Measurements from ENCODE around the gene BHLHA9.

BHLHA9 gene

DNA sequence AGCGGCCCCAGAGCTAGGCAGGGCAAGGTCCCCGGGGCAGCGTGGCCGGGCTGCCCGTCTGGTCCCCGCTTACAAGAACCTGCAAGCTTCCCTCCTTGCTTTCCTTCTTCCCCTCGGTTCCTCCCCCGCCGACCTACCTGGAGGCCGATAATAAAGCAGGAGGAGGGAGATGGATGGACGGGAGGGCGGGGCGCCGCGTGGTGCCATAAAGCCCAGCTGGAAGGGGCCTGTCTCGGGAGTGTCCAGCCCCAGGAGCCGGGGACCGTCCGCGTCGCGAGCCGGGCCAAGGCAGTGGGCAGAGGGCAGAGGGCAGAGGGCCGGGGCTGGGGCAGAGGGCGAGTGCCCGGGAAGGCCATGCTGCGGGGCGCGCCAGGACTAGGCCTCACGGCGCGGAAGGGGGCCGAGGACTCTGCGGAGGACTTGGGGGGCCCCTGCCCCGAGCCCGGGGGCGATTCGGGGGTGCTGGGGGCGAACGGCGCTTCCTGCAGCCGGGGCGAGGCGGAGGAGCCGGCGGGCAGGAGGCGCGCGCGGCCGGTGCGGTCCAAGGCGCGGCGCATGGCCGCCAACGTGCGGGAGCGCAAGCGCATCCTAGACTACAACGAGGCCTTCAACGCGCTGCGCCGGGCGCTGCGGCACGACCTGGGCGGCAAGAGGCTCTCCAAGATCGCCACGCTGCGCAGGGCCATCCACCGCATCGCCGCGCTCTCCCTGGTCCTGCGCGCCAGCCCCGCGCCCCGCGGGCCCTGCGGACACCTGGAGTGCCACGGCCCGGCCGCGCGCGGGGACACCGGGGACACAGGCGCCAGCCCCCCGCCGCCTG, at the start of gene BHLHA9:
Gene BHLHA9 (plus strand): TSS at position 235 of the 820 bp plus-strand sequence. CDS start 120 bp downstream, at position 355.
- Histone ChIP-seq H3K36me3 (replicated peaks; ENCODE audit: low read depth, low read length) (no peaks in the 10 kb centered on the region), H3K4me3 (ENCODE audit: low read length) (no peak within 1 kb of the TSS), H3K4me2 (ENCODE audit: low read length) (no peak within 1 kb of the TSS), H2AFZ (ENCODE audit: low read depth, low read length) (no peak within 1 kb of the TSS), H3K27ac (ENCODE audit: low read length) (no peak within 1 kb of the TSS), H4K20me1 (ENCODE audit: insufficient read depth, low read length) (no peaks in the 10 kb centered on the region), H3K9ac (ENCODE audit: low read length) (no peak within 1 kb of the TSS), H3K79me2 (ENCODE audit: low read length) (no peaks in the 10 kb centered on the region), H3K27me3 (ENCODE audit: low read depth, low read length) (no peaks in the 10 kb centered on the region), H3K4me1 (ENCODE audit: low read length) (peaks cover 5% of the 10 kb centered on the region; the same call in 1 of the 2 replicates), H3K9me3 (ENCODE audit: insufficient read depth, low read length) (no peaks in the 10 kb centered on the region)
- TF ChIP-seq EZH2phosphoT487 (IDR thresholded peaks at IDR 0.05; ENCODE audit: low read depth), result no peak
- TF ChIP-seq, protein P1, sequence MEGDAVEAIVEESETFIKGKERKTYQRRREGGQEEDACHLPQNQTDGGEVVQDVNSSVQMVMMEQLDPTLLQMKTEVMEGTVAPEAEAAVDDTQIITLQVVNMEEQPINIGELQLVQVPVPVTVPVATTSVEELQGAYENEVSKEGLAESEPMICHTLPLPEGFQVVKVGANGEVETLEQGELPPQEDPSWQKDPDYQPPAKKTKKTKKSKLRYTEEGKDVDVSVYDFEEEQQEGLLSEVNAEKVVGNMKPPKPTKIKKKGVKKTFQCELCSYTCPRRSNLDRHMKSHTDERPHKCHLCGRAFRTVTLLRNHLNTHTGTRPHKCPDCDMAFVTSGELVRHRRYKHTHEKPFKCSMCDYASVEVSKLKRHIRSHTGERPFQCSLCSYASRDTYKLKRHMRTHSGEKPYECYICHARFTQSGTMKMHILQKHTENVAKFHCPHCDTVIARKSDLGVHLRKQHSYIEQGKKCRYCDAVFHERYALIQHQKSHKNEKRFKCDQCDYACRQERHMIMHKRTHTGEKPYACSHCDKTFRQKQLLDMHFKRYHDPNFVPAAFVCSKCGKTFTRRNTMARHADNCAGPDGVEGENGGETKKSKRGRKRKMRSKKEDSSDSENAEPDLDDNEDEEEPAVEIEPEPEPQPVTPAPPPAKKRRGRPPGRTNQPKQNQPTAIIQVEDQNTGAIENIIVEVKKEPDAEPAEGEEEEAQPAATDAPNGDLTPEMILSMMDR (IDR thresholded peaks at IDR 0.05; ENCODE audit: low read depth, low read length), result no peak

DNA sequence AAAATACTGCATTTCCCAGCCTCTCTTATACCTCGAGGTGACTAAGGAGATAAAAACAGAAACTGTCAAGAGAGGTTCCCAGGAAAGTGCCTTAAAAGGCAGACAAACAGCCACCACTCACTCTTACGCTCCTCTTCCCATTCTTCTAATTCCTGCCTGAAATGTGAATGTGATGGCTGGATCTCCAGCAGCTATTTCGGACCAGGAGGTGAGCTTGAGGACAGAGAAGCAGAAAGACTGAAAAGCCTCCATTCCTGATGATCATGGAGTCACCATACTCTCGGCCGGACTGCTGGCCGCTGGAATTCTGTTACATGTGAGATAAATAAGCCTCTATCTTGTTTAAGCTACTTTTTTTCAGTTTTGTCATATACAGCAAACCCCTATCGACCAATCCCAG, 49.0 kb upstream of the BHLHA9 start:
- TF ChIP-seq, protein P1 (IDR thresholded peaks at IDR 0.05; ENCODE audit: low read depth, low read length), result no peak
- no peak for TF ChIP-seq EZH2phosphoT487 (IDR thresholded peaks at IDR 0.05; ENCODE audit: low read depth)
- Histone ChIP-seq H3K4me2 (ENCODE audit: low read length) (no peak overlapping the region), H3K4me3 (ENCODE audit: low read length) (no peak overlapping the region)

GRCh38 chr17:1222321-1222720, 47.9 kb upstream of the BHLHA9 start:
- peaks cover 3% of the 10 kb centered on the region for H3K4me1 ChIP-seq (ENCODE audit: low read length)
- TF ChIP-seq, protein P1 (IDR thresholded peaks at IDR 0.05; ENCODE audit: low read depth, low read length), result no peak
- no peak for TF ChIP-seq EZH2phosphoT487 (IDR thresholded peaks at IDR 0.05; ENCODE audit: low read depth)
- H3K36me3 ChIP-seq (replicated peaks; ENCODE audit: low read depth, low read length), result peaks cover 34% of the 10 kb centered on the region
- no peak overlapping the region for H2AFZ ChIP-seq (ENCODE audit: low read depth, low read length)
- H4K20me1 ChIP-seq (ENCODE audit: insufficient read depth, low read length), result peaks cover 74% of the 10 kb centered on the region
- peaks cover 94% of the 10 kb centered on the region for H3K79me2 ChIP-seq (ENCODE audit: low read length)
- no peak overlapping the region for H3K9ac ChIP-seq (ENCODE audit: low read length)
- no peak overlapping the region for H3K4me3 ChIP-seq (ENCODE audit: low read length)
- no peak overlapping the region for H3K27ac ChIP-seq (ENCODE audit: low read length)
- H3K9me3 ChIP-seq (ENCODE audit: insufficient read depth, low read length), result no peaks in the 10 kb centered on the region
- no peak overlapping the region for H3K4me2 ChIP-seq (ENCODE audit: low read length)
- H3K27me3 ChIP-seq (ENCODE audit: low read depth, low read length), result no peaks in the 10 kb centered on the region

More for the DNA sequence above, 49.0 kb upstream of the BHLHA9 start:
- Histone ChIP-seq H3K27ac (ENCODE audit: low read length) (no peak overlapping the region), H4K20me1 (ENCODE audit: insufficient read depth, low read length) (peaks cover 74% of the 10 kb centered on the region), H3K36me3 (replicated peaks; ENCODE audit: low read depth, low read length) (peaks cover 23% of the 10 kb centered on the region), H2AFZ (ENCODE audit: low read depth, low read length) (no peak overlapping the region), H3K27me3 (ENCODE audit: low read depth, low read length) (no peaks in the 10 kb centered on the region), H3K79me2 (ENCODE audit: low read length) (peaks cover 94% of the 10 kb centered on the region), H3K9me3 (ENCODE audit: insufficient read depth, low read length) (no peaks in the 10 kb centered on the region), H3K4me1 (ENCODE audit: low read length) (peaks cover 10% of the 10 kb centered on the region), H3K9ac (ENCODE audit: low read length) (no peak overlapping the region)

DNA sequence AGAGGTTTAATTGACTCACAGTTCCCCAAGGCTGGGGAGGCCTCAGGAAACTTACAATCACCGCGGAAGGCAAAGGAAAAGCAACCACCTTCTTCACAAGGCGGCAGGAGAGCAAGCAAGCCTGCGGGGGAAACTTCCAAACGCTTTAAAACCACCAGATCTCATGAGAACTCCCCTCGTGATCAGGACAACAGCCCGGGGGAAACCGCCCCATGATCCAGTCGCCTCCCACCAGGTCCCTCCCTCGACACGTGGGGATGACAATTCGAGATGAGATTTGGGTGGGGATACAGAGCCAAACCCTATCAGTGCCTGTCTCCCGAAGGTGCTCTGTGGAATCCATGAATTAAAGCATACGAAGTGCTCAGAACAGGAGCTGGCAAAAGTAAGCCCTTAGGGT, 46.6 kb upstream of the BHLHA9 start:
- no peak overlapping the region for H3K4me2 ChIP-seq (ENCODE audit: low read length)
- peaks cover 7% of the 10 kb centered on the region for H3K4me1 ChIP-seq (ENCODE audit: low read length)
- no peak overlapping the region for H3K27ac ChIP-seq (ENCODE audit: low read length)
- H3K9me3 ChIP-seq (ENCODE audit: insufficient read depth, low read length), result no peaks in the 10 kb centered on the region
- peaks cover 34% of the 10 kb centered on the region for H3K36me3 ChIP-seq (replicated peaks; ENCODE audit: low read depth, low read length)
- H3K4me3 ChIP-seq (ENCODE audit: low read length), result no peak overlapping the region
- H3K27me3 ChIP-seq (ENCODE audit: low read depth, low read length), result no peaks in the 10 kb centered on the region
- H2AFZ ChIP-seq (ENCODE audit: low read depth, low read length), result no peak overlapping the region
- peaks cover 74% of the 10 kb centered on the region for H4K20me1 ChIP-seq (ENCODE audit: insufficient read depth, low read length)
- H3K9ac ChIP-seq (ENCODE audit: low read length), result no peak overlapping the region
- TF ChIP-seq EZH2phosphoT487 (IDR thresholded peaks at IDR 0.05; ENCODE audit: low read depth), result no peak
- TF ChIP-seq, protein P1 (IDR thresholded peaks at IDR 0.05; ENCODE audit: low read depth, low read length), result no peak
- H3K79me2 ChIP-seq (ENCODE audit: low read length), result peaks cover 94% of the 10 kb centered on the region
